Lower leg skin (tissue), 3 donors: ENCODE measurements around the gene TFDP1.

Experiments
- POLR2A ChIP-seq, 2 donors: fragments of 450-650 bp; IDR thresholded peaks; one replicate each; pipeline ENCODE4 v1.6.1; 2016 to 2017; ENCODE audit warnings: antibody characterized with exemption in 2 of 2, mild to moderate bottlenecking in 1 of 2, moderate library complexity in 1 of 2
- TF ChIP-seq, protein P1 (sequence below), 3 donors: fragments of 450-650 bp; IDR thresholded peaks; one replicate each; pipeline ENCODE4 v1.5.1; 2016; ENCODE audit warnings: antibody characterized with exemption in 3 of 3, mild to moderate bottlenecking in 3 of 3, moderate library complexity in 2 of 3

DNA sequence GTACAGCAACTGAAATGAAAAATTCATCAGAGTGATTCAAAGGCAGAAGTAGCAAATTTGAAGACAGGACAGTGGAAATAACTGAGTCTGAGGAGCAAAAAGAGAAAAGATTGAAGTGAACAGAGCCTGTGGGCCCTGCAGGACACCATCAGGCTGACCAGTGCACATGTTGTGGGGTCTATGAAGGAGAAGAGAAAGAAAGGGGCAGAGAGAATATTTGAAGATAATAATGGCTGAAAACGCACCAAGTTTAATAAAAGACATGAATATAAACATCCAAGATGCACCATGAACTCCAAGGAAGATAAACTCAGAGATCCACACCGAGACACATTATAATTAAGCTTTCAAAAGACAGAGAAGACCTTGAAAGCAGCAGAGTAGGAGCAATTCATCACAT lies 58.0 kb downstream of the TFDP1 start:
- TF ChIP-seq POLR2A (IDR thresholded peaks at IDR 0.05), result no peak
- TF ChIP-seq, protein P1, sequence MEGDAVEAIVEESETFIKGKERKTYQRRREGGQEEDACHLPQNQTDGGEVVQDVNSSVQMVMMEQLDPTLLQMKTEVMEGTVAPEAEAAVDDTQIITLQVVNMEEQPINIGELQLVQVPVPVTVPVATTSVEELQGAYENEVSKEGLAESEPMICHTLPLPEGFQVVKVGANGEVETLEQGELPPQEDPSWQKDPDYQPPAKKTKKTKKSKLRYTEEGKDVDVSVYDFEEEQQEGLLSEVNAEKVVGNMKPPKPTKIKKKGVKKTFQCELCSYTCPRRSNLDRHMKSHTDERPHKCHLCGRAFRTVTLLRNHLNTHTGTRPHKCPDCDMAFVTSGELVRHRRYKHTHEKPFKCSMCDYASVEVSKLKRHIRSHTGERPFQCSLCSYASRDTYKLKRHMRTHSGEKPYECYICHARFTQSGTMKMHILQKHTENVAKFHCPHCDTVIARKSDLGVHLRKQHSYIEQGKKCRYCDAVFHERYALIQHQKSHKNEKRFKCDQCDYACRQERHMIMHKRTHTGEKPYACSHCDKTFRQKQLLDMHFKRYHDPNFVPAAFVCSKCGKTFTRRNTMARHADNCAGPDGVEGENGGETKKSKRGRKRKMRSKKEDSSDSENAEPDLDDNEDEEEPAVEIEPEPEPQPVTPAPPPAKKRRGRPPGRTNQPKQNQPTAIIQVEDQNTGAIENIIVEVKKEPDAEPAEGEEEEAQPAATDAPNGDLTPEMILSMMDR (IDR thresholded peaks at IDR 0.05), result no peak
